ENCODE data around the gene SYCE3.

Gene SYCE3

GRCh38 chr22:50551160-50551752 lies 11.5 kb downstream of the SYCE3 start:
- Histone ChIP-seq H3K4me1 (no peaks in the 10 kb centered on the region), H2AFZ (no peak overlapping the region), H3K27ac (no peak overlapping the region), H3K9ac (no peak overlapping the region), H3K36me3 (ENCODE audit: control insufficient read depth, insufficient read depth, low read length) (no peaks in the 10 kb centered on the region), H3K4me3 (ENCODE audit: low read depth, low read length) (no peak overlapping the region), H3K9me3 (ENCODE audit: control insufficient read depth, low read length) (no peaks in the 10 kb centered on the region), H3K4me2 (ENCODE audit: low read length) (no peak overlapping the region), H3K79me2 (no peaks in the 10 kb centered on the region), H3K27me3 (ENCODE audit: control insufficient read depth, insufficient read depth, low read length) (no peaks in the 10 kb centered on the region)
- TF ChIP-seq, protein P1, sequence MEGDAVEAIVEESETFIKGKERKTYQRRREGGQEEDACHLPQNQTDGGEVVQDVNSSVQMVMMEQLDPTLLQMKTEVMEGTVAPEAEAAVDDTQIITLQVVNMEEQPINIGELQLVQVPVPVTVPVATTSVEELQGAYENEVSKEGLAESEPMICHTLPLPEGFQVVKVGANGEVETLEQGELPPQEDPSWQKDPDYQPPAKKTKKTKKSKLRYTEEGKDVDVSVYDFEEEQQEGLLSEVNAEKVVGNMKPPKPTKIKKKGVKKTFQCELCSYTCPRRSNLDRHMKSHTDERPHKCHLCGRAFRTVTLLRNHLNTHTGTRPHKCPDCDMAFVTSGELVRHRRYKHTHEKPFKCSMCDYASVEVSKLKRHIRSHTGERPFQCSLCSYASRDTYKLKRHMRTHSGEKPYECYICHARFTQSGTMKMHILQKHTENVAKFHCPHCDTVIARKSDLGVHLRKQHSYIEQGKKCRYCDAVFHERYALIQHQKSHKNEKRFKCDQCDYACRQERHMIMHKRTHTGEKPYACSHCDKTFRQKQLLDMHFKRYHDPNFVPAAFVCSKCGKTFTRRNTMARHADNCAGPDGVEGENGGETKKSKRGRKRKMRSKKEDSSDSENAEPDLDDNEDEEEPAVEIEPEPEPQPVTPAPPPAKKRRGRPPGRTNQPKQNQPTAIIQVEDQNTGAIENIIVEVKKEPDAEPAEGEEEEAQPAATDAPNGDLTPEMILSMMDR (IDR thresholded peaks at IDR 0.05), result no peak

- no peaks in the 10 kb centered on the region for H3K79me2 ChIP-seq
- no peaks in the 10 kb centered on the region for H3K27me3 ChIP-seq (ENCODE audit: control insufficient read depth, insufficient read depth, low read length)
- H3K9ac ChIP-seq, result no peak overlapping the region
- TF ChIP-seq, protein P1 (IDR thresholded peaks at IDR 0.05), result no peak
- no peaks in the 10 kb centered on the region for H3K36me3 ChIP-seq (ENCODE audit: control insufficient read depth, insufficient read depth, low read length)
- no peak overlapping the region for H3K27ac ChIP-seq
- H3K9me3 ChIP-seq (ENCODE audit: control insufficient read depth, low read length), result no peaks in the 10 kb centered on the region
- H3K4me2 ChIP-seq (ENCODE audit: low read length), result no peak overlapping the region
- no peak overlapping the region for H3K4me3 ChIP-seq (ENCODE audit: low read depth, low read length)
- no peak overlapping the region for H2AFZ ChIP-seq
- H3K4me1 ChIP-seq, result peaks cover 4% of the 10 kb centered on the region
Observed at GRCh38 chr22:50550395-50550794, 12.3 kb downstream of the SYCE3 start.

DNA sequence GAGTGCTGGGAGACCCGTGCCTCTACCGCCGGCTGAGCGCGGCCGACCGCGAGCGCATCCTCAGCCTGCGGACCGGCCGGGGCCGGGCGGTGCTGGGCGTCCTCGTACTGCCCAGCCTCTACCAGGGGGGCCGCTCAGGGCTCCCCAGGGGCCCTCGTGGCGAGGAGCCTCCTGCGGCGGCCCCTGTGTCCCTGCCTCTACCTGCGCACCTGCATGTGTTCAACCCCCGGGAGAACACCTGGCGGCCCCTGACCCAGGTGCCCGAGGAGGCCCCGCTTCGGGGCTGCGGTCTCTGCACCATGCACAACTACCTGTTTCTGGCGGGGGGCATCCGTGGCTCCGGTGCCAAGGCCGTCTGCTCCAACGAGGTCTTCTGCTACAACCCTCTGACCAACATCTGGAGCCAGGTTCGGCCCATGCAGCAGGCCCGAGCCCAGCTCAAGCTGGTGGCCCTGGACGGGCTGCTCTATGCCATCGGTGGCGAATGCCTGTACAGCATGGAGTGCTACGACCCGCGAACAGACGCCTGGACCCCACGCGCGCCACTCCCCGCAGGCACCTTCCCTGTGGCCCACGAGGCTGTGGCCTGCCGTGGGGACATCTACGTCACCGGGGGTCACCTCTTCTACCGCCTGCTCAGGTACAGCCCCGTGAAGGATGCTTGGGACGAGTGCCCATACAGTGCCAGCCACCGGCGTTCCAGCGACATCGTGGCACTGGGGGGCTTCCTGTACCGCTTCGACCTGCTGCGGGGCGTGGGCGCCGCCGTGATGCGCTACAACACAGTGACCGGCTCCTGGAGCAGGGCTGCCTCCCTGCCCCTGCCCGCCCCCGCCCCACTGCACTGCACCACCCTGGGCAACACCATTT lies 13.6 kb downstream of the SYCE3 start:
- TF ChIP-seq, protein P1 (IDR thresholded peaks at IDR 0.05), result no peak
- H2AFZ ChIP-seq, result no peak overlapping the region
- peaks cover 7% of the 10 kb centered on the region for H3K4me1 ChIP-seq
- H3K9me3 ChIP-seq (ENCODE audit: control insufficient read depth, low read length), result no peaks in the 10 kb centered on the region
- H3K4me2 ChIP-seq (ENCODE audit: low read length), result no peak overlapping the region
- H3K4me3 ChIP-seq (ENCODE audit: low read depth, low read length), result no peak overlapping the region
- no peak overlapping the region for H3K27ac ChIP-seq
- no peaks in the 10 kb centered on the region for H3K36me3 ChIP-seq (ENCODE audit: control insufficient read depth, insufficient read depth, low read length)
- no peaks in the 10 kb centered on the region for H3K79me2 ChIP-seq
- H3K27me3 ChIP-seq (ENCODE audit: control insufficient read depth, insufficient read depth, low read length), result no peaks in the 10 kb centered on the region
- H3K9ac ChIP-seq, result no peak overlapping the region

DNA sequence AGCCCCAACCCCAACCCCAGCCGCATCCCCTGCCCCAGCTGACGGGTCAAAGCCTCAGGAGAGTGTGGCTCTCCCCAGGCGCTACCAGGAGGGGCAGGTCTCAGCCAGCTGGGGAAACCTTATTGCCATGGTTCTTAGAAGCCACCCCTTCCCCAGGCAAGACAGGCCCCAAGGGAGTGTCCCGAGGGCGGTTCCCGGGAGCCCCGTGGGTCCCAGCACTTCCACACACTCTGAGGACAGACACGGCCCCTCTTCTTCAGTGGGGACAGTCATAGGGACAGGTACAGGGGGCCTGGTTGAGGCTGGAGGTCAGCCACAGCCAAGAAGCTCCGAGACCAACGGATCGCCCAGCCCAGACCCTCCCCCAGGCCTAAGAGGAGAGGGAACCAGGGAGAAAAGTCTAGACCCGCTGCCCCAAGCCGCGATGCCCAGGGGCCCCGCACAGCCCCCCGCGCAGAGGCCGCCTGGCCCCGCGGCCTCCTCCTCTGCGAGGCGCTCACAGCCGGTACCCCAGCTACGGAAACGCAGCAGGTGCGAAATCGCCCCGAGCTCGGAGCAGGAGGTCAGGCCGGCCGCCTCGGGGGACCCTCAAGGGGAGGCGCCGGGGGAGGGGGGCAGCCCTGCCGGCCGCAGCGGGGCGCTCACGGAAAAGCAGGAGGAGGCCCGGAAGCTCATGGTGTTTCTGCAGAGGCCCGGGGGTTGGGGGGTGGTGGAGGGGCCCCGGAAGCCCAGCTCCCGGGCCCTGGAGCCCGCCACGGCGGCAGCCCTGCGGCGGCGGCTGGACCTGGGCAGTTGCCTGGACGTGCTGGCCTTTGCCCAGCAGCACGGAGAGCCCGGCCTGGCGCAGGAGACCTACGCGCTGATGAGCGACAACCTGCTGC lies 14.4 kb downstream of the SYCE3 start:
- Histone ChIP-seq H3K9ac (no peak overlapping the region), H3K9me3 (ENCODE audit: control insufficient read depth, low read length) (no peaks in the 10 kb centered on the region), H2AFZ (no peak overlapping the region), H3K36me3 (ENCODE audit: control insufficient read depth, insufficient read depth, low read length) (no peaks in the 10 kb centered on the region), H3K27me3 (ENCODE audit: control insufficient read depth, insufficient read depth, low read length) (no peaks in the 10 kb centered on the region), H3K4me3 (ENCODE audit: low read depth, low read length) (no peak overlapping the region), H3K27ac (no peak overlapping the region), H3K4me2 (ENCODE audit: low read length) (no peak overlapping the region), H3K79me2 (no peaks in the 10 kb centered on the region), H3K4me1 (peaks cover 7% of the 10 kb centered on the region)
- TF ChIP-seq, protein P1 (IDR thresholded peaks at IDR 0.05), result no peak
